ENCODE measurements around the gene LRRFIP2.

LRRFIP2 gene

GRCh38 chr3:37024820-37025405, 149.5 kb downstream of the LRRFIP2 start:
- TF ChIP-seq ELF4 (IDR thresholded peaks at IDR 0.05) = no peak
- no peak for TF ChIP-seq FOXM1 (IDR thresholded peaks at IDR 0.05; ENCODE audit: borderline replicate concordance)
- TF ChIP-seq SP1 (IDR thresholded peaks at IDR 0.05) = no peak
- ChIA-PET POLR2A (no interaction called here), CTCF (interaction anchor here (0.5 kb wide), 1 partner anchor 19 kb away, joined by 3 read pairs; no protein-coding TSS in a partner anchor)
- no peak for DNase-seq (ENCODE audit: extremely low spot score)

- ChIA-PET POLR2A (no interaction called here), CTCF (no interaction called here)
- DNase-seq (ENCODE audit: extremely low spot score) = no peak
- TF ChIP-seq SP1 (IDR thresholded peaks at IDR 0.05) (no peak), ELF4 (IDR thresholded peaks at IDR 0.05) (no peak), NFRKB (IDR thresholded peaks at IDR 0.05) (no peak), ARNT (IDR thresholded peaks at IDR 0.05) (no peak), FOXM1 (IDR thresholded peaks at IDR 0.05; ENCODE audit: borderline replicate concordance) (no peak), FOXK2 (IDR thresholded peaks at IDR 0.05) (no peak), CTBP1 (IDR thresholded peaks at IDR 0.05; ENCODE audit: borderline replicate concordance) (no peak), BHLHE40 (IDR thresholded peaks at IDR 0.05; ENCODE audit: borderline replicate concordance) (no peak), FOXA1 (IDR thresholded peaks at IDR 0.05) (no peak), SUZ12 (IDR thresholded peaks at IDR 0.05) (no peak), L3MBTL2 (conservative IDR thresholded peaks at IDR 0.05) (no peak), TARDBP (IDR thresholded peaks at IDR 0.05) (no peak), HDGF (IDR thresholded peaks at IDR 0.05; ENCODE audit: borderline replicate concordance) (no peak), ZNF384 (IDR thresholded peaks at IDR 0.05) (no peak), LEF1 (IDR thresholded peaks at IDR 0.05; ENCODE audit: borderline replicate concordance) (no peak)
- TF ChIP-seq, protein P1, sequence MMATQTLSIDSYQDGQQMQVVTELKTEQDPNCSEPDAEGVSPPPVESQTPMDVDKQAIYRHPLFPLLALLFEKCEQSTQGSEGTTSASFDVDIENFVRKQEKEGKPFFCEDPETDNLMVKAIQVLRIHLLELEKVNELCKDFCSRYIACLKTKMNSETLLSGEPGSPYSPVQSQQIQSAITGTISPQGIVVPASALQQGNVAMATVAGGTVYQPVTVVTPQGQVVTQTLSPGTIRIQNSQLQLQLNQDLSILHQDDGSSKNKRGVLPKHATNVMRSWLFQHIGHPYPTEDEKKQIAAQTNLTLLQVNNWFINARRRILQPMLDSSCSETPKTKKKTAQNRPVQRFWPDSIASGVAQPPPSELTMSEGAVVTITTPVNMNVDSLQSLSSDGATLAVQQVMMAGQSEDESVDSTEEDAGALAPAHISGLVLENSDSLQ (IDR thresholded peaks at IDR 0.05) = no peak
These were observed 150.3 kb downstream of the LRRFIP2 start for GRCh38 chr3:37024092-37024491.

DNA sequence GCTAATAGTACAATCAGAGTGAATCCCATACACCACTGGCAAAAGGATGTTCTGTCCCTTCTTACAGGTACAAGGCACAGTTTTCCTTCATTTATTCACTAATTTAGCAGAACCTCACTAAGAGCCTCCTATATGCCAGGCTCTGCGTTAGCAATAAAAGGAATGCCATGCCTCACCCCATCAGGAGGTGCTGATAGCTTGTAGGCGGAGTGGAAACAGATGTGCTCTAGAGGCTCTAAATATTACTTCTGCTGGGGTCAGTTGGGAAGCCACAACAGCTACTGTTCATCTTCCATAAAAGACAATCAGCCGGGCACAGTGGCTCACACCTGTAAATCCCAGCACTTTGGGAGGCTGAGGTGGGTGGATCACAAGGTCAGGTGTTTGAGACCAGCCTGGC, 156.7 kb downstream of the LRRFIP2 start:
- DNase-seq (ENCODE audit: extremely low spot score) = no peak
- TF ChIP-seq SUZ12 (IDR thresholded peaks at IDR 0.05) = no peak
- CTCF ChIA-PET = no interaction called here
- POLR2A ChIA-PET = no interaction called here

GRCh38 chr3:37016903-37017302, 157.5 kb downstream of the LRRFIP2 start:
- TF ChIP-seq LEF1 (IDR thresholded peaks at IDR 0.05; ENCODE audit: borderline replicate concordance) (no peak), FOXK2 (IDR thresholded peaks at IDR 0.05) (no peak), ZNF384 (IDR thresholded peaks at IDR 0.05) (no peak), FOXM1 (IDR thresholded peaks at IDR 0.05; ENCODE audit: borderline replicate concordance) (no peak), SUZ12 (IDR thresholded peaks at IDR 0.05) (no peak), SP1 (IDR thresholded peaks at IDR 0.05) (no peak), TARDBP (IDR thresholded peaks at IDR 0.05) (no peak), HDGF (IDR thresholded peaks at IDR 0.05; ENCODE audit: borderline replicate concordance) (no peak), ELF4 (IDR thresholded peaks at IDR 0.05) (no peak), FOXA1 (IDR thresholded peaks at IDR 0.05) (no peak), L3MBTL2 (conservative IDR thresholded peaks at IDR 0.05) (no peak), NFRKB (IDR thresholded peaks at IDR 0.05) (no peak), ARNT (IDR thresholded peaks at IDR 0.05) (no peak)
- TF ChIP-seq, protein P1 (IDR thresholded peaks at IDR 0.05) = no peak
- ChIA-PET POLR2A (no interaction called here), CTCF (no interaction called here)
- no peak for DNase-seq (ENCODE audit: extremely low spot score)

GRCh38 chr3:37015642-37016041, 158.7 kb downstream of the LRRFIP2 start:
- ChIA-PET CTCF (no interaction called here), POLR2A (no interaction called here)
- TF ChIP-seq FOXA1 (IDR thresholded peaks at IDR 0.05) = no peak
- TF ChIP-seq ELF4 (IDR thresholded peaks at IDR 0.05) = no peak
- TF ChIP-seq SUZ12 (IDR thresholded peaks at IDR 0.05) = no peak
- no peak for TF ChIP-seq ZNF384 (IDR thresholded peaks at IDR 0.05)
- no peak for TF ChIP-seq BHLHE40 (IDR thresholded peaks at IDR 0.05; ENCODE audit: borderline replicate concordance)
- TF ChIP-seq, protein P1 (IDR thresholded peaks at IDR 0.05) = no peak
- TF ChIP-seq FOXM1 (IDR thresholded peaks at IDR 0.05; ENCODE audit: borderline replicate concordance) = no peak
- TF ChIP-seq ARNT (IDR thresholded peaks at IDR 0.05) = no peak
- no peak for TF ChIP-seq FOXK2 (IDR thresholded peaks at IDR 0.05)
- TF ChIP-seq L3MBTL2 (conservative IDR thresholded peaks at IDR 0.05) = no peak
- TF ChIP-seq CTBP1 (IDR thresholded peaks at IDR 0.05; ENCODE audit: borderline replicate concordance) = no peak
- no peak for TF ChIP-seq LEF1 (IDR thresholded peaks at IDR 0.05; ENCODE audit: borderline replicate concordance)
- TF ChIP-seq SP1 (IDR thresholded peaks at IDR 0.05) = no peak
- TF ChIP-seq TARDBP (IDR thresholded peaks at IDR 0.05) = no peak
- no peak for TF ChIP-seq NFRKB (IDR thresholded peaks at IDR 0.05)
- DNase-seq (ENCODE audit: extremely low spot score) = no peak

- ChIA-PET POLR2A (no interaction called here), CTCF (no interaction called here)
- TF ChIP-seq FOXM1 (IDR thresholded peaks at IDR 0.05; ENCODE audit: borderline replicate concordance) (no peak), LEF1 (IDR thresholded peaks at IDR 0.05; ENCODE audit: borderline replicate concordance) (no peak), ELF4 (IDR thresholded peaks at IDR 0.05) (no peak), SUZ12 (IDR thresholded peaks at IDR 0.05) (no peak), BHLHE40 (IDR thresholded peaks at IDR 0.05; ENCODE audit: borderline replicate concordance) (no peak), ZNF384 (IDR thresholded peaks at IDR 0.05) (no peak), L3MBTL2 (conservative IDR thresholded peaks at IDR 0.05) (no peak), HDGF (IDR thresholded peaks at IDR 0.05; ENCODE audit: borderline replicate concordance) (no peak), SP1 (IDR thresholded peaks at IDR 0.05) (no peak), TARDBP (IDR thresholded peaks at IDR 0.05) (no peak), FOXK2 (IDR thresholded peaks at IDR 0.05) (no peak), CTBP1 (IDR thresholded peaks at IDR 0.05; ENCODE audit: borderline replicate concordance) (no peak), ARNT (IDR thresholded peaks at IDR 0.05) (no peak), NFRKB (IDR thresholded peaks at IDR 0.05) (no peak), FOXA1 (IDR thresholded peaks at IDR 0.05) (no peak)
- TF ChIP-seq, protein P1 (IDR thresholded peaks at IDR 0.05) = no peak
- DNase-seq (ENCODE audit: extremely low spot score) = no peak
These were observed 159.8 kb downstream of the LRRFIP2 start for GRCh38 chr3:37014620-37015019.
